GM12872 (cell line): ENCODE data around the gene FLNA.

ENCODE experiments used
- TF ChIP-seq, protein P1 (sequence below): IDR thresholded peaks from 3 replicates; pipeline ENCODE4 v1.5.1; 2011; ENCODE audit warnings: low read depth, mild to moderate bottlenecking, low read length, moderate library complexity; ENCODE audit not compliant: insufficient read depth

The FLNA gene

GRCh38 chrX:154308108-154308946 is 66.1 kb downstream of the FLNA start:
- TF ChIP-seq, protein P1, sequence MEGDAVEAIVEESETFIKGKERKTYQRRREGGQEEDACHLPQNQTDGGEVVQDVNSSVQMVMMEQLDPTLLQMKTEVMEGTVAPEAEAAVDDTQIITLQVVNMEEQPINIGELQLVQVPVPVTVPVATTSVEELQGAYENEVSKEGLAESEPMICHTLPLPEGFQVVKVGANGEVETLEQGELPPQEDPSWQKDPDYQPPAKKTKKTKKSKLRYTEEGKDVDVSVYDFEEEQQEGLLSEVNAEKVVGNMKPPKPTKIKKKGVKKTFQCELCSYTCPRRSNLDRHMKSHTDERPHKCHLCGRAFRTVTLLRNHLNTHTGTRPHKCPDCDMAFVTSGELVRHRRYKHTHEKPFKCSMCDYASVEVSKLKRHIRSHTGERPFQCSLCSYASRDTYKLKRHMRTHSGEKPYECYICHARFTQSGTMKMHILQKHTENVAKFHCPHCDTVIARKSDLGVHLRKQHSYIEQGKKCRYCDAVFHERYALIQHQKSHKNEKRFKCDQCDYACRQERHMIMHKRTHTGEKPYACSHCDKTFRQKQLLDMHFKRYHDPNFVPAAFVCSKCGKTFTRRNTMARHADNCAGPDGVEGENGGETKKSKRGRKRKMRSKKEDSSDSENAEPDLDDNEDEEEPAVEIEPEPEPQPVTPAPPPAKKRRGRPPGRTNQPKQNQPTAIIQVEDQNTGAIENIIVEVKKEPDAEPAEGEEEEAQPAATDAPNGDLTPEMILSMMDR, result peak; percentile 83

- TF ChIP-seq, protein P1, result no peak
Measured at GRCh38 chrX:154307202-154307601, 67.2 kb downstream of the FLNA start.

- TF ChIP-seq, protein P1, result no peak
Measured at GRCh38 chrX:154305541-154306205, 68.8 kb downstream of the FLNA start.

DNA sequence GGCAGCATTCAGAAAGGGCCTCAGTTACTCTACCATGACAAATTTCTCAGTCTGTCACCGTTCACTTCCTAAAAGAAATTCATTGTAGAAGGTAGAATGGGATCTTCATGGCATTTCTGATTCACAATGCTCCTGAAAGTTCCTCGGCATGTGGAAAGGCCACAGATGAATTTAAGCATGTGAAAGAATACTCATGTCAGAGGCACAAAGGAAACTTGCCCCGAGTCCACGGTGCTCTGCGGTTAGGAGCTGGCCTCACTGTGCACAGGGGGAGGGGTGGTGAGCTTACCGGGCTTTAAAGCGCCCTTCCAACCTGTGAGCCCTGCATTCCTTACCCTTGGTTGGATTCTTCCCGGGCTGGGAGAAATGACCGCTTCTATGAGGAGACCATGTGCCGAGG is 69.6 kb downstream of the FLNA start:
- TF ChIP-seq, protein P1, result no peak

DNA sequence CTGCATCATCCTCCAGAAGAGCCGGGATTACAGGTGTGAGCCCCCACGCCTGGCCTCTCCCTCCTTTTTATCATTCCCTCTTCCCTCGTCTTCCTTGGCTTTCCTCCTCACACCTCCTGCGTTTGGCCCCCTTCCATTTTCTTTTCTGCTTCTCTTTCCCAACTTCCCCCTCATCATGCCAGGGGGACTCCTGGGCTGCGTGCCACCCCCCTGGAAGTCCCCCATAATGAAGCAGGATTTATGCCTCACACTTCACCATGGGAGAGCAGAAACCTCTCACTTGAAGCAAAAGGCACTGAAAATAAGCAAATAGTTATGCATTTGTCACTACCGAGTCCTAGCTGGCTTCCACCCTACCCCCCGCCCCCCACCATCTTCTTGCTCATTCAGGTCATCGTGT is 71.0 kb downstream of the FLNA start:
- TF ChIP-seq, protein P1, result no peak

- TF ChIP-seq, protein P1, result no peak
Measured at GRCh38 chrX:154300816-154301215, 73.6 kb downstream of the FLNA start.
